H9 (cell line): ENCODE results near the gene LILRA1. TPM values are rescaled to one million over a fixed set of nuclear protein-coding genes. Genes with fewer than 3 reads are reported as not detected.

Experiments
- DNase-seq: peaks from one replicate; pipeline ENCODE4 v3.0.0-alpha.2; 2017
- H2AFZ ChIP-seq: one replicate; pipeline ENCODE4 v1.6.1; 2013; ENCODE audit warnings: mild to moderate bottlenecking, low read length, control low read depth, moderate library complexity
- H2AK5ac ChIP-seq: 2 replicates; pipeline ENCODE4 v1.6.1; 2013; ENCODE audit warnings: low read length, control low read depth, mixed read lengths; ENCODE audit not compliant: insufficient read length
- H2BK120ac ChIP-seq: one replicate; pipeline ENCODE4 v1.6.1; 2013; ENCODE audit warnings: low read depth, mild to moderate bottlenecking, low read length, control low read depth, inconsistent platforms; ENCODE audit not compliant: poor library complexity, severe bottlenecking
- H2BK12ac ChIP-seq: 2 replicates; pipeline ENCODE4 v1.6.1; 2013; ENCODE audit warnings: low read length, control low read depth, mixed read lengths, low read depth; ENCODE audit not compliant: insufficient read length
- H2BK15ac ChIP-seq: 2 replicates; pipeline ENCODE4 v1.6.1; 2013; ENCODE audit warnings: low read depth, low read length, control low read depth
- H2BK20ac ChIP-seq: one replicate; pipeline ENCODE4 v1.6.1; 2013; ENCODE audit warnings: low read depth, mild to moderate bottlenecking, low read length, control low read depth, inconsistent platforms; ENCODE audit not compliant: poor library complexity, severe bottlenecking
- H2BK5ac ChIP-seq: 2 replicates; pipeline ENCODE4 v1.6.1; 2013; ENCODE audit warnings: low read length, control low read depth, mixed read lengths; ENCODE audit not compliant: insufficient read length
- H3K14ac ChIP-seq: 2 replicates; pipeline ENCODE4 v1.6.1; 2013; ENCODE audit warnings: low read length, control low read depth; ENCODE audit not compliant: insufficient read depth
- H3K18ac ChIP-seq: 2 replicates; pipeline ENCODE4 v1.6.1; 2013; ENCODE audit warnings: low read depth, mild to moderate bottlenecking, mixed read lengths, low read length, control low read depth; ENCODE audit not compliant: insufficient read length
- H3K23ac ChIP-seq: 2 replicates; pipeline ENCODE4 v1.6.1; 2013; ENCODE audit warnings: low read length, control low read depth, mixed read lengths, low read depth; ENCODE audit not compliant: insufficient read length
- H3K23me2 ChIP-seq: 2 replicates; pipeline ENCODE4 v1.6.1; 2013; ENCODE audit warnings: low read depth, mild to moderate bottlenecking, mixed read lengths, low read length, control low read depth; ENCODE audit not compliant: insufficient read length, poor library complexity, severe bottlenecking
- H3K27ac ChIP-seq: 2 replicates; pipeline ENCODE4 v1.5.1; 2013; ENCODE audit warnings: low read length, control low read depth, mixed read lengths, low read depth; ENCODE audit not compliant: insufficient read length
- H3K27me3 ChIP-seq: 2 replicates; pipeline ENCODE4 v1.6.1; 2013; ENCODE audit warnings: low read length, control low read depth, inconsistent platforms; ENCODE audit not compliant: insufficient read depth
- H3K4ac ChIP-seq: 2 replicates; pipeline ENCODE4 v1.6.1; 2013; ENCODE audit warnings: low read depth, mild to moderate bottlenecking, control low read depth, inconsistent platforms, low read length, moderate library complexity
- H3K4me1 ChIP-seq: 2 replicates; pipeline ENCODE4 v1.6.1; 2013; ENCODE audit warnings: low read length, control low read depth, inconsistent platforms; ENCODE audit not compliant: insufficient read depth
- H3K4me2 ChIP-seq: 2 replicates; pipeline ENCODE4 v1.6.1; 2013; ENCODE audit warnings: low read length, control low read depth, mixed read lengths; ENCODE audit not compliant: insufficient read length, insufficient read depth
- H3K56ac ChIP-seq: 2 replicates; pipeline ENCODE4 v1.6.1; 2013; ENCODE audit warnings: low read depth, mild to moderate bottlenecking, mixed read lengths, low read length, control low read depth; ENCODE audit not compliant: insufficient read length
- H3K79me1 ChIP-seq: 2 replicates; pipeline ENCODE4 v1.6.1; 2013; ENCODE audit warnings: low read depth, mild to moderate bottlenecking, moderate library complexity, low read length, control low read depth, inconsistent platforms; ENCODE audit not compliant: insufficient read depth, poor library complexity, severe bottlenecking
- H3K79me2 ChIP-seq: 2 replicates; pipeline ENCODE4 v1.6.1; 2013; ENCODE audit warnings: low read length, control low read depth, inconsistent platforms; ENCODE audit not compliant: insufficient read depth
- H3K9ac ChIP-seq: 2 replicates; pipeline ENCODE4 v1.6.1; 2013; ENCODE audit warnings: low read length, control low read depth, mixed read lengths; ENCODE audit not compliant: insufficient read length; ENCODE audit errors: extremely low read depth
- H3K9me3 ChIP-seq: one replicate; pipeline ENCODE4 v1.6.1; 2013; ENCODE audit warnings: low read depth, low read length, inconsistent platforms; ENCODE audit not compliant: control insufficient read depth
- H3T11ph ChIP-seq: one replicate; pipeline ENCODE4 v1.6.1; 2013; ENCODE audit warnings: mild to moderate bottlenecking, low read length, control low read depth, inconsistent platforms
- H4K20me1 ChIP-seq: one replicate; pipeline ENCODE4 v1.6.1; 2013; ENCODE audit not compliant: control insufficient read depth, insufficient read length, insufficient read depth
- H4K5ac ChIP-seq: 2 replicates; pipeline ENCODE4 v1.6.1; 2013; ENCODE audit warnings: low read depth, mild to moderate bottlenecking, mixed read lengths, low read length, control low read depth; ENCODE audit not compliant: insufficient read length
- H4K8ac ChIP-seq: replicated peaks from 2 replicates; pipeline ENCODE4 v1.6.1; 2013; ENCODE audit warnings: low read length, control low read depth, mixed read lengths, low read depth; ENCODE audit not compliant: insufficient read length
- H4K91ac ChIP-seq: 2 replicates; pipeline ENCODE4 v1.6.1; 2013; ENCODE audit warnings: low read depth, mild to moderate bottlenecking, moderate library complexity, mixed read lengths, low read length, control low read depth; ENCODE audit not compliant: insufficient read length
- H3K27ac Mint-ChIP-seq, 3 experiments: 2 replicates in 2 of 3; 3 replicates in 1 of 3; pipeline ENCODE4 v1.8.0; 2020 to 2021; ENCODE audit warnings: mixed read lengths in 3 of 3, mild to moderate bottlenecking in 1 of 3, moderate library complexity in 1 of 3
- H3K27me3 Mint-ChIP-seq: 2 replicates; pipeline ENCODE4 v1.8.0; 2021; ENCODE audit warnings: low read depth, mild to moderate bottlenecking, moderate library complexity, mixed read lengths
- H3K36me3 Mint-ChIP-seq, 3 experiments: 2 replicates in 2 of 3; 3 replicates in 1 of 3; pipeline ENCODE4 v1.8.0; 2020 to 2021; ENCODE audit warnings: low read depth in 3 of 3, mixed read lengths in 3 of 3; ENCODE audit not compliant: insufficient read depth in 1 of 3
- H3K4me1 Mint-ChIP-seq, 2 experiments: 2 replicates each; pipeline ENCODE4 v1.8.0; 2020; ENCODE audit warnings: mixed read lengths in 2 of 2
- H3K4me3 Mint-ChIP-seq, 2 experiments: 2 replicates in 1 of 2; 3 replicates in 1 of 2; pipeline ENCODE4 v1.8.0; 2020 to 2021; ENCODE audit warnings: mild to moderate bottlenecking in 2 of 2, mixed read lengths in 2 of 2, moderate library complexity in 1 of 2
- H3K9me3 Mint-ChIP-seq, 2 experiments: 2 replicates in 1 of 2; 3 replicates in 1 of 2; pipeline ENCODE4 v1.8.0; 2020; ENCODE audit warnings: mild to moderate bottlenecking in 2 of 2, mixed read lengths in 2 of 2, moderate library complexity in 1 of 2
- WGBS: extraction: QIAGEN DNeasy Blood & Tissue Kit; methylation state at CpG from one replicate; pipeline ENCODE4 v1.1.7; 2013; ENCODE audit warnings: missing lambda C conversion rate, low lambda C conversion rate, mixed read lengths; ENCODE audit not compliant: insufficient read length; ENCODE audit errors: extremely low coverage; 5-methylcytosine and 5-hydroxymethylcytosine counted together
- total RNA-seq: library from RNA; stranded (reverse); gene quantifications from 2 replicates; pipeline ENCODE4 v1.2.1, GENCODE V29; 2021
- TF ChIP-seq, protein P1 (sequence below): fragments of 200-600 bp; sonication (generic); conservative IDR thresholded peaks from 3 replicates; pipeline ENCODE4 v1.8.0; 2021; ENCODE audit warnings: antibody characterized with exemption, mild to moderate bottlenecking

Gene LILRA1
- total RNA-seq, 1 experiment from 2014 or later: not detected

DNA sequence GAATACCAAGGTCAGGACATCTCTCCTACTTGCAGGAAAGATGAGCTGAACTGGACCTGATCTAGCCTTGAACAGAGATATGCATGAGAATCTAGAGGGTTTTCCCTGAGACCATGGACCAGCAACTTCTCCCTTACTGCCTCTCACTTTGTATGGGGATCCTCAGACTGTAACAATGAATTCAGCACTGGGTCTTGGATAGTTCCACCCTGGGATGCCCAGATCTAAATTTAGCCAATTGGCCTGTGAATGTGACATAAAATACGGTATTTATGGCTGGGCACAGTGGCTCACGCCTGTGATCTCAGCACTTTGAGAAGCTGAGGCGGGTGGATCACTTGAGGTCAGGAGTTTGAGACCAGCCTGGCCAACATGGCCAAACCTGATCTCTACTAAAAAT, 35.1 kb upstream of the LILRA1 start:
- H3K4me1 Mint-ChIP-seq: no peaks in the 10 kb centered on the region
- H3K9me3 Mint-ChIP-seq: peaks cover 81 to 88% of the 10 kb centered on the region in 2 experiments
- no peaks in the 10 kb centered on the region for H3K79me1 ChIP-seq
- H3K18ac ChIP-seq: no peak overlapping the region
- no peaks in the 10 kb centered on the region for H3K23me2 ChIP-seq
- H2AFZ ChIP-seq: no peak overlapping the region
- no peaks in the 10 kb centered on the region for H3K27me3 ChIP-seq
- no peak overlapping the region for H3K27ac Mint-ChIP-seq
- H3T11ph ChIP-seq: no peak overlapping the region
- no peak overlapping the region for H3K4ac ChIP-seq
- no CpG with 5 or more reads among the region's 3 CpGs for WGBS
- H4K8ac ChIP-seq: no peak overlapping the region
- no peak overlapping the region for H2BK15ac ChIP-seq
- H4K91ac ChIP-seq: no peak overlapping the region
- H2BK12ac ChIP-seq: no peak overlapping the region
- peaks cover 2 to 17% (median 5%) of the 10 kb centered on the region in 3 experiments; a peak in 6 of 7 replicates for H3K36me3 Mint-ChIP-seq
- no peak overlapping the region for H4K5ac ChIP-seq
- H3K4me1 ChIP-seq: no peaks in the 10 kb centered on the region
- no peak overlapping the region for H2BK120ac ChIP-seq
- no peak overlapping the region for H3K27ac ChIP-seq
- no peak overlapping the region for H2BK5ac ChIP-seq
- TF ChIP-seq, protein P1, sequence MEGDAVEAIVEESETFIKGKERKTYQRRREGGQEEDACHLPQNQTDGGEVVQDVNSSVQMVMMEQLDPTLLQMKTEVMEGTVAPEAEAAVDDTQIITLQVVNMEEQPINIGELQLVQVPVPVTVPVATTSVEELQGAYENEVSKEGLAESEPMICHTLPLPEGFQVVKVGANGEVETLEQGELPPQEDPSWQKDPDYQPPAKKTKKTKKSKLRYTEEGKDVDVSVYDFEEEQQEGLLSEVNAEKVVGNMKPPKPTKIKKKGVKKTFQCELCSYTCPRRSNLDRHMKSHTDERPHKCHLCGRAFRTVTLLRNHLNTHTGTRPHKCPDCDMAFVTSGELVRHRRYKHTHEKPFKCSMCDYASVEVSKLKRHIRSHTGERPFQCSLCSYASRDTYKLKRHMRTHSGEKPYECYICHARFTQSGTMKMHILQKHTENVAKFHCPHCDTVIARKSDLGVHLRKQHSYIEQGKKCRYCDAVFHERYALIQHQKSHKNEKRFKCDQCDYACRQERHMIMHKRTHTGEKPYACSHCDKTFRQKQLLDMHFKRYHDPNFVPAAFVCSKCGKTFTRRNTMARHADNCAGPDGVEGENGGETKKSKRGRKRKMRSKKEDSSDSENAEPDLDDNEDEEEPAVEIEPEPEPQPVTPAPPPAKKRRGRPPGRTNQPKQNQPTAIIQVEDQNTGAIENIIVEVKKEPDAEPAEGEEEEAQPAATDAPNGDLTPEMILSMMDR: no peak
- DNase-seq: no peak
- peaks cover 84% of the 10 kb centered on the region for H3K9me3 ChIP-seq
- H4K20me1 ChIP-seq: no peaks in the 10 kb centered on the region
- no peak overlapping the region for H3K9ac ChIP-seq
- H3K4me2 ChIP-seq: no peak overlapping the region
- peaks cover 4% of the 10 kb centered on the region; the same call in 1 of the 2 replicates for H3K27me3 Mint-ChIP-seq
- no peak overlapping the region for H3K14ac ChIP-seq
- H2BK20ac ChIP-seq: no peak overlapping the region
- no peaks in the 10 kb centered on the region for H3K79me2 ChIP-seq
- H3K56ac ChIP-seq: no peak overlapping the region
- H3K4me3 Mint-ChIP-seq: no peak overlapping the region
- H2AK5ac ChIP-seq: no peak overlapping the region
- H3K23ac ChIP-seq: no peak overlapping the region
